HG03558 (cell line): Measurements from ENCODE around the gene SNTG2.
"Not testable (repeated sequence)": the region's sequence is repeated elsewhere in the genome, so short reads cannot be mapped to it uniquely, and the experiment has no call there.

Experiments used
- ATAC-seq: cut with Tn5 transposase; IDR thresholded peaks from one replicate; pipeline ENCODE4 v1.9.1; 2021; ENCODE audit warnings: moderate number of reproducible peaks; ENCODE audit not compliant: unreplicated experiment; ENCODE audit errors: extremely low read depth

Gene SNTG2

GRCh38 chr2:1381644-1382043 is 431.0 kb downstream of the SNTG2 start:
- ATAC-seq, result no peak

- not testable (repeated sequence) for ATAC-seq
These were observed 437.5 kb downstream of the SNTG2 start for GRCh38 chr2:1387954-1388725.

GRCh38 chr2:1390118-1390517 is 439.5 kb downstream of the SNTG2 start:
- ATAC-seq, result not testable (repeated sequence)

GRCh38 chr2:1393321-1393720 is 442.7 kb downstream of the SNTG2 start:
- ATAC-seq, result no peak

GRCh38 chr2:1394709-1395408 is 444.2 kb downstream of the SNTG2 start:
- ATAC-seq, result no peak

- no peak for ATAC-seq
These were observed 446.7 kb downstream of the SNTG2 start for GRCh38 chr2:1397350-1397749.

- no peak for ATAC-seq
These were observed 447.5 kb downstream of the SNTG2 start for GRCh38 chr2:1398191-1398590.

- ATAC-seq, result no peak
These were observed 450.5 kb downstream of the SNTG2 start for GRCh38 chr2:1400943-1401735.

- ATAC-seq, result no peak
These were observed 451.4 kb downstream of the SNTG2 start for GRCh38 chr2:1402064-1402463.

- no peak for ATAC-seq
These were observed 452.9 kb downstream of the SNTG2 start for GRCh38 chr2:1403565-1403964.

GRCh38 chr2:1405124-1405523 is 454.5 kb downstream of the SNTG2 start:
- ATAC-seq, result no peak

- no peak for ATAC-seq
These were observed 455.3 kb downstream of the SNTG2 start for GRCh38 chr2:1405967-1406366.

GRCh38 chr2:1406434-1406833 is 455.8 kb downstream of the SNTG2 start:
- ATAC-seq, result no peak

GRCh38 chr2:1407950-1408675 is 457.5 kb downstream of the SNTG2 start:
- ATAC-seq, result no peak

GRCh38 chr2:1413156-1413710 is 462.6 kb downstream of the SNTG2 start, which contains the start of gene TPO:
TSS of gene TPO (plus strand) at chr2:1413463. CDS start at chr2:1414409, 946 bp downstream.
- no peak for ATAC-seq

GRCh38 chr2:1414121-1414520 is 463.5 kb downstream of the SNTG2 start:
- ATAC-seq, result no peak

GRCh38 chr2:1414901-1415300 is 464.3 kb downstream of the SNTG2 start:
- ATAC-seq, result not testable (repeated sequence)

- no peak for ATAC-seq
These were observed 464.9 kb downstream of the SNTG2 start for GRCh38 chr2:1415501-1415900.
